HL-60/S4 (cell line): ENCODE data around the gene C14orf180.

ENCODE experiments used
- in situ Hi-C: fragments of 300-500 bp; cut with MboI; formaldehyde crosslinking; loops from 2 replicates; pipeline ENCODE4 v1.14.3; 2022; ENCODE audit warnings: low sequenced_read_pairs

Gene C14orf180

DNA sequence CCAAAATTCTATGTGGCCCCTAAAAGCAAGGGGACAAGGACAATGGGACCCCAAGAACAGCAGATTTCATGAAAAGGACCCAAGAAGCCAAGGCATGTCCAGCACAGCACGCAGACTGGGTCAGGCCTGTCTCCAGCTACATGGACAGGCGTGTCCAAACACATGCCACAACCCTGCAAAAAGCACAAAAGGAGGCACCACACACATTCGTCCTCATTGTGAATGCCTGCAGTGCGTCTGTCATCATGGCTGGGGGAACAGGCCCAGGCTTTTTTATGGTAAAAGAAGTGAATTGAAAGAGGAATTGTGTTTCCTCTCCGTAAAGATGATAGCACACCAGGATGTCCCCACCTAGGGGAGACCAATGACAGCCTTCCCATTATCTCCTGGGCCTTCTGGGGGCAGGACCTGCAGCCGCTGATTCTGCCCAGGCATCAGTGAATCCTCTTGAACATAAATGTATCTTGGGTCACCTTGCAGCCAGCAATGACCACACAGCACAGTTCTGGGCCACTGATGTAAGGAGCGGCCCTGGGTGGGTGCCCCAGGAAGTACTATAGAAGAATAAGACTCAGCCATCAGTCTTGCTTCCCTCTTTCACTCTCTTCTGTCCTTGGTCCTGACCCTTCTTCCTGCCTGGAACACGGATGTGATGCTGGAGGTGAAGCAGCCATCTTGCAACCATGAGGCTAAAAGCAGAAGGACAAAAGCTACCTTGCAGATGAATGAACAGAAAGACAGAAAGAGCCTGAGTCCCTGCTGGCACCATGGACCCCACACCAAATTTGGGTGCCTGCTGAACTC is 29.8 kb upstream of the C14orf180 start:
- in situ Hi-C loops, result no loop called here

- in situ Hi-C loops, result no loop called here
Measured at GRCh38 chr14:104550340-104550860, 29.2 kb upstream of the C14orf180 start.

- in situ Hi-C loops, result no loop called here
Measured at GRCh38 chr14:104550861-104551728, 28.5 kb upstream of the C14orf180 start.

DNA sequence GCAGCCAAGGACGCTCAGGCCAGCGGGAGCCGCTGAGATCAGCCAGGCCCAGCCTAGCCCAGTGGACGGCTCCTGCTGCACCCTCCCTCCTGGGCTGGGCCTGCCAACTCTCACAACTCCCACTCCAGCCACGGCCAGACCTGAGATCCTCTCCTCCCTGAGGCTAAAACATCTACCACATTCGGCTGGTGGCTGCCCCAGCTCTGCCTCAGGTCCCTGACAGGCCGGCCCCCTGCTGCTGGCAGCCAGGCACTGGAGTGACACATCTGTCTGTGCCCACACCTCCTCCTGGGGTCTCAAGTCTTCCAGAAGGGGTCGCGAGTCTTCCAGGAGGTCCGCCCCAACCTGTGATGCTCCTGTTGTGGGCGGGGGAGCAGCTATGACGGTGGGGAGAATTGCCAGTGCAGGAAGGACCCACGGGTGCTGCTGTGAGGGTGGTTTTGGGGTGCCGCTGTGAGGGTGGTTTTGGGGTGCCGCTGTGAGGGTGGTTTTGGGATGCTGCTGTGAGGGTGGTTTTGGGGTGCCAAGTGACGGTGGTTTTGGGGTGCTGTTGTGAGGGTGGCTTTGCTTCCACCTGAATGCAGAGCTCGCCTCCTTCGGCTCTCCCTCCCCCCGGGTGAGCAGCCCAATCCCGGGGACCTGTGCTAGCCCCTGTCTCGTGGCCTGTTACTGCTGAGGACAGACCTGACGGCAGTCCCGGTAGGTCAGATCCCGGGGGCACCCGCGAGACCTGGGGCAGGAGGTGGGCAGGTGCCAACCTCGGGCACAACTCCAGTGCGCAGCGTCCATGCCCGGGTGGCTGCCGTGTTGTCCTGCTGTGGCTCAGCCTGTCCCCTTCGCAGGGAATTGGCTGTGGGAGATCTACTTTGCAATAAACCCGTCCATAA is 27.5 kb upstream of the C14orf180 start:
- in situ Hi-C loops, result no loop called here

GRCh38 chr14:104552738-104553125 is 26.8 kb upstream of the C14orf180 start:
- in situ Hi-C loops, result no loop called here

DNA sequence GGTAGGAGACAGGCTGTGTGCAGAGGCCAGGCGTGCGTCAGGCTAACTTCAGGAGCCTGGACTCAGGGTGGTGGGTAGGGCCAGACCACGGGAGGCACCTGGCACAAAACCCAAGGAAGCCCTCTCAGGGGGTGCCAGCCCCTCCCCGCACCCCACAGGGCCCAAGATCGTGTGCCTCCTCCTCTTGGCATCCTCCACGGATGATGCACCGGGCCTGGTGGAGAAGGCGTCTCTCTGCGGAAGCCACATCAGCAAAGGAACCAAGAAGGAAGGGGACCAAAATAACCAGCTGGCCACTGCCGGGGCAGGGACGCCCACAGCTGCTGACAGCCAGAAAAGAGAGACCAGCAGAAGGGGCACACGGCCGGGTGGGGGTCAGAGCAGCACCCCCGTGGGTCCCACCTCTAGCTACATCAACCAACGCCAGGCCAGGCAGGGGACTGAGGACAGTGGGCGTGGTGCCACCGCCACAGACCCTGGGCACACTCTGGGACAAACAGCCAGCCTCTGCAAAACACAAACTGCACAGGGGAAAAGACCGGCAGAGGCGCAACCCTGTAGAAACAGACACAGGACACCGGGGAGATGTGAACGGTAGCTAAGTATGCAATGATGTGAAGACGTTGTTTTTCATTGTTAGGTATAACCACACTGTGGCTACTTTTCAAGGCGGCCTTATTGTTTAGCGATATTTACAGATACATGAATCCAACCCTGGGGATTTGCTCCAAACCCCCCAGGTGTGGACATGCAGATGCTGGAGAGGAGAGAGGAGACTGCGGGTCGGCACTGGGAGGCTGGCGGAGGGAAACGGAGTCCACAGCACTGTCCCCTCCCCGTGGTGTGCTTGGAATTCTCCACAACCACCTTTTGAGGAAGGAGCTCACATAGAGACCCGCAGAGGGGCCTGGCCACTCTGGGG is 26.1 kb upstream of the C14orf180 start:
- in situ Hi-C loops, result no loop called here

DNA sequence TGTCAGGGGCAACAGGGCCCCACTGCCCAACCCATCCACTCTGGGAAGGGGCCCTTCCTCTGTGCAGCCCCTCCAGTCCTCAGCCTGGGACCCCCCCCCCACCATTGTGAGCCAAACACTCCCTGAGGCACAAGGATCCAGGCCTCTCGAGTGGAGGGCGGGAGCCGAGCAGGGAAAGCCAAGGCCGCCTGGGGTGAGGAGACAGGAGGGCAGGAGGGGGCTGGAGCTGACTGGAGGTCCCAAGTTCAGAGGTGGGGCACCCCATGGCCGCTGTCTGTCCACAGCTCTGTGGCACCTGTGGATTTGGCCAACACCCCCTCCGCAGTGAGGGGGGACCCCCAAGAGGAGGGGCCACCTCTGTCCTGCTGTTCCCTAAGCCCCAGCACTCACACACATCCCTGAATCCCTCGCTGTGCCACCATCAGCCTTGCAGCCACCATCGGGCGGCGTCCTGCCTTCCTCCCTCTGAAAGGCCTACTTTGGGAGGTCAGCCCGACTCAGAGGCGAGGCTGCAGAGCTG is 25.4 kb upstream of the C14orf180 start:
- in situ Hi-C loops, result no loop called here

- in situ Hi-C loops, result no loop called here
Measured at GRCh38 chr14:104554608-104555429, 24.7 kb upstream of the C14orf180 start.

DNA sequence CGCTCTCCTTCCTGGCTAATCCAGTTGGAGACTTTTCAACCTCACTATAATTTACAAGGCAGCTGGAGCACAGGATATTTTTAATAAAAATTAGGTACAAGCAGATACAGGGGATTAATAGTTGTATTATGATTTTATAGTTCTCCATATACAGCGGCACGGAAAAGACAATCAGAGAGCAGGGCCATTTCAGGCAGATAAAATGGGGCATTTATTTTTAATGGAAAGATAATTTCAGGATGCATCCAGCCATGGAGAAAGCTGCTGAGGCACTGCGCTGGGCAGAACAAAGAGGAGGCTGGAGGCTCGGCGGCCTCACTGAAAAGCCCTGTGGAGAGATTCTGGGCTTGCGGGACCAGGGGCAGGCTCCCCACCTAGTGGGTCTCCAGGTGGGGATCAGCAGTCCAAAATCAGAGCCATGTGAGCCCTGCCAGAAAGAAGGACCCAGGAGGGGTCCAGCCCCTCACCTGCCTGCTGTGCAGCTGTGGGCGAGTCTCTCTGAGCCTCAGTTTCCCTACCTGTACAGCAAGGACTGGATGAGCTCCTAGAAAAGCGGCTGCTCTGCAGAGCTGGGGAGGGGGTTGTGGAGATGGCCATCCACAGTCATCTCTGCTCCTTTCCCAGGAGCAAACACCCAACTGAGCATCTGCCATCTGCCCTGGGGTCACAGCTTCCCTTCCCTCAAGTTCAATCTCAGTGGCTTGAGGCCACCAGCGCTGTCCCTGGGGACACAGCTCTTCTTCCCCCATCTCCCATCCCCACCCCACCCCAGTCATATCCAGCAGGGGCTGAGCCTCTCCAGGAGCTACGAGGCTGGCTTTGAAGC is 23.9 kb upstream of the C14orf180 start:
- in situ Hi-C loops, result no loop called here

- in situ Hi-C loops, result no loop called here
Measured at GRCh38 chr14:104556256-104557021, 23.1 kb upstream of the C14orf180 start.

DNA sequence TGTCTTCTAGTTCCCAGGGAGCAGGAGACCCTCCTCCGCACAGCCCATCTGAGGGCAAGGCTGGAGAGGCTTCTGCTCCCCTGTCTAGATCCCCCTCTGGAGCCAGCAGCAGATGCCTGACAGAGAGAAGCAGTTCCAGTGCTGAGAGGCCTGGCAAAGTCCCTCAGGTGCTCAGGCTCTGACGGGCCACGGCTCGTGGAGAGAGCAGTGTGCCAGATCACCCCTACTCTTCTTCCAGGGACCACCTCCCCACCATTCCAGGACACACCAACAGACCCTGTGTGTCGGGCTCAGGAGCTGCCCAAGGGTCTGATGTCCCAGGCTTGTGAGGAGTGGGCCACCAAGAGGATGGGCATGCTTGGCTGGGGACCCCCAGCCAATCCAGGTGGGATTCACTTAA is 22.5 kb upstream of the C14orf180 start:
- in situ Hi-C loops, result no loop called here

DNA sequence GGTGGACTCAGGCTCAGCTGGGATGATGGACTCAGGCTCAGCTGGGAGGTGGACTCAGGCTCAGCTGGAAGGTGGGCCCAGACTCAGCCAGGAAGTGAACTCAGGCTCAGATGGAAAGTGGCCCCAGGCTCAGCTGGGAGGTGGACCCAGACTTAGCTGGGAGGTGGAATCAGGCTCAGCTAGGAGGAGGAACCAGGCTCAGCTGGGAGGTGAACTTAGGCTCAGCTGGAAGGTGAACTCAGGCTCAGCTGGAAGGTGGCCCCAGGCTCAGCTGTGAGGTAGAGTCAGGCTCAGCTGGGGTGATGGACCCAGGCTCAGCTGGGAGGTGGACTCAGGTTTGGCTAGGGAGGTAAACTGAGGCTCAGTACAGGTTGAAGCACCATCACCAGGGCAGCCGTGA is 21.8 kb upstream of the C14orf180 start:
- in situ Hi-C loops, result no loop called here

DNA sequence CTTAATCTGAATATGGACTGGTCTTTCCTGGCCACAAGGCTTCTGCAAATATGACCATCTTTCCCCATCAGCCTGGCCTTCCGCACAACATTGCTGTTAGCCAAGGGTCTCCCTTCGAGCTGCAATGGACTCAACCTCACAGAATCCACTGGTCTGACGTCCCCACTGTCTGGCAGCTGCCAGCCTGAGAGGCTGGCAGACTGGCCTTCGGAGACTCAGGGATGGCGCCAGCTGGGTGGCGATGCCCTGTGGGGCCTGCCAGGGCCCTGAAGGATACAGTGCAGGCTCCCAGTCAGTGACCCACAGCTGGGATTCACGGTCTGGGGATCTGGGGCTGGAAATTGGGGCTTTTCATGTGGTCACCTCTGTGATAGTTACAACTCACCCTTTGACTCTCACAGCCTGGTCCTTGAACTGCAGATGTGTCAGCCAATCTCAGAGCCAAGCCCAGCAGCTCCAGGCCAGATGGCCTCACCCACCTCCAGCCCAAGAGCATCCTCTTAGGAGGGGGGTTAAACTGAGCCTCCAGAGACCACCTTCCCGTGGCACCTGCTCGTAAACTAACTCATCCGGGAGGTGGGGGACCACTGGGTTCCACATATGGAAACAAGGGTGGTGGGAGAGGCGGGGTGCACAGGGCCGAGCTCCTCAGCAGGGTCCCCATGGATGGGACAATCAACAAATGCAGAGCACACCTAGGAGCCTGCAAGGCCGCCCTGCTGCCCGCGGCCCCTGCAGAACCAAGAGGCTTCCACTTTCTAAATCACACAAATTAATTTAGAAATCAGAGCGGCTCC is 21.1 kb upstream of the C14orf180 start:
- in situ Hi-C loops, result no loop called here

- in situ Hi-C loops, result no loop called here
Measured at GRCh38 chr14:104559028-104559803, 20.3 kb upstream of the C14orf180 start.

GRCh38 chr14:104559804-104560585 is 19.6 kb upstream of the C14orf180 start:
- in situ Hi-C loops, result no loop called here
